HUDEP-2 (cell line): ENCODE measurements around the gene HIF1A.
"Not testable (repeated sequence)": the region's sequence is repeated elsewhere in the genome, so short reads cannot be mapped to it uniquely, and the experiment has no call there.

Experiments
- DNase-seq, 76 experiments: peaks; one replicate each; lab custom pipeline; 2025; ENCODE audit not compliant: unreplicated experiment in 76 of 76; lab: John Stamatoyannopoulos, UW

The HIF1A gene

GRCh38 chr14:61706096-61706690 lies 10.9 kb downstream of the HIF1A start:
- DNase-seq, result no peak

- DNase-seq, result not testable (repeated sequence)
Measured at GRCh38 chr14:61707774-61708173, 12.5 kb downstream of the HIF1A start.

GRCh38 chr14:61708693-61709092 lies 13.4 kb downstream of the HIF1A start:
- not testable (repeated sequence) for DNase-seq

GRCh38 chr14:61710853-61711817 lies 15.8 kb downstream of the HIF1A start:
- no peak for DNase-seq

GRCh38 chr14:61712137-61712536 lies 16.8 kb downstream of the HIF1A start:
- DNase-seq, result no peak

- DNase-seq, result no peak
Measured at GRCh38 chr14:61713724-61714437, 18.6 kb downstream of the HIF1A start.

GRCh38 chr14:61716956-61717355 lies 21.6 kb downstream of the HIF1A start:
- no peak for DNase-seq

GRCh38 chr14:61718039-61718438 lies 22.7 kb downstream of the HIF1A start:
- DNase-seq, result no peak

- peak in 14 of 76 experiments; percentile 4 to 33 (median 16) for DNase-seq
Measured at GRCh38 chr14:61719344-61720293, 24.3 kb downstream of the HIF1A start.

GRCh38 chr14:61720294-61720661 lies 25.0 kb downstream of the HIF1A start:
- no peak for DNase-seq

- no peak for DNase-seq
Measured at GRCh38 chr14:61720741-61721140, 25.4 kb downstream of the HIF1A start.

- DNase-seq, result no peak
Measured at GRCh38 chr14:61724133-61724532, 28.8 kb downstream of the HIF1A start.

- DNase-seq, result no peak
Measured at GRCh38 chr14:61726778-61727658, 31.7 kb downstream of the HIF1A start.

- DNase-seq, result peak in 2 of 76 experiments; percentile 9 to 11
Measured at GRCh38 chr14:61730756-61731373, 35.6 kb downstream of the HIF1A start.

- no peak for DNase-seq
Measured at GRCh38 chr14:61733972-61734371, 38.7 kb downstream of the HIF1A start.

GRCh38 chr14:61736751-61737150 lies 41.4 kb downstream of the HIF1A start:
- no peak for DNase-seq

- no peak for DNase-seq
Measured at GRCh38 chr14:61737915-61738314, 42.6 kb downstream of the HIF1A start.

GRCh38 chr14:61739133-61739532 lies 43.8 kb downstream of the HIF1A start:
- DNase-seq, result no peak

GRCh38 chr14:61742371-61742770 lies 47.1 kb downstream of the HIF1A start:
- DNase-seq, result no peak
